Measurements from ENCODE around the gene SLC6A9. TPM values are rescaled to one million over a fixed set of nuclear protein-coding genes. Genes with fewer than 3 reads are reported as not detected.

The SLC6A9 gene
- total RNA-seq, 1 donor from 2014 or later, result 30.9 TPM

- Mint-ChIP-seq H3K27ac (no peak overlapping the region), H3K27me3 (ENCODE audit: low read depth) (peaks cover 6% of the 10 kb centered on the region), H3K4me3 (no peak overlapping the region), H3K9me3 (no peaks in the 10 kb centered on the region), H3K36me3 (no peaks in the 10 kb centered on the region), H3K4me1 (peaks cover 21% of the 10 kb centered on the region)
- no peak for TF ChIP-seq CTCF (IDR thresholded peaks at IDR 0.05; ENCODE audit: unreplicated experiment)
- DNase-seq (ENCODE audit: low spot score in 2 of 2, unreplicated experiment in 2 of 2), result no peak
Observed at GRCh38 chr1:44040846-44041245, 9.6 kb upstream of the SLC6A9 start.

GRCh38 chr1:44040418-44040817 is 9.2 kb upstream of the SLC6A9 start:
- Mint-ChIP-seq H3K4me1 (peaks cover 25% of the 10 kb centered on the region), H3K27ac (no peak overlapping the region), H3K27me3 (ENCODE audit: low read depth) (peaks cover 6% of the 10 kb centered on the region), H3K9me3 (no peaks in the 10 kb centered on the region), H3K36me3 (no peaks in the 10 kb centered on the region), H3K4me3 (no peak overlapping the region)
- TF ChIP-seq CTCF (IDR thresholded peaks at IDR 0.05; ENCODE audit: unreplicated experiment), result no peak
- no peak for DNase-seq (ENCODE audit: low spot score in 2 of 2, unreplicated experiment in 2 of 2)

- H3K27ac Mint-ChIP-seq, result no peak overlapping the region
- TF ChIP-seq CTCF (IDR thresholded peaks at IDR 0.05; ENCODE audit: unreplicated experiment), result no peak
- H3K4me3 Mint-ChIP-seq, result no peak overlapping the region
- DNase-seq (ENCODE audit: low spot score in 2 of 2, unreplicated experiment in 2 of 2), result no peak
- peaks cover 6% of the 10 kb centered on the region for H3K27me3 Mint-ChIP-seq (ENCODE audit: low read depth)
- no peaks in the 10 kb centered on the region for H3K9me3 Mint-ChIP-seq
- H3K4me1 Mint-ChIP-seq, result peaks cover 30% of the 10 kb centered on the region
- no peaks in the 10 kb centered on the region for H3K36me3 Mint-ChIP-seq
Observed at GRCh38 chr1:44038876-44039657, 7.8 kb upstream of the SLC6A9 start.

DNA sequence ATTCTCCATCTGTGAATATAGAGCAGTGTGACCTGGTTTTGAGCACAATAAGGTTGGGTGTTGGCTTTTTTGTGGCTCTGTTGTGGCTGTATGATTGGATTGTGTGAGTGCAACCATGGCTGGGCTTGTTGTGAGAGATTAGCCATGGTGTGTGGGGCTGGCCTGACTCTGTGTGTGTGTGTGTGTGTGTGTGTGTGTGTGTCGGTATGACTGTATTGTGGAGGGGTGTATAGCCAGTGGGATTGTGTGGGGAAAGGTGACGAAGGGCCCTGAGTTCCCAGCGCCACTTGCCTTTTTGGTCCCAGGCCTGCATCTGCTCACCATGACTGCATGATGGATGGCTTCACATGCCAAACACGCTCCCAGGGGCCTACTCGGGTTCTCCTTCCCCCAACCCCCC is 5.9 kb upstream of the SLC6A9 start:
- Mint-ChIP-seq H3K27ac (peak overlapping the region; percentile 82), H3K36me3 (no peaks in the 10 kb centered on the region), H3K4me1 (peaks cover 48% of the 10 kb centered on the region), H3K4me3 (no peak overlapping the region), H3K9me3 (no peaks in the 10 kb centered on the region), H3K27me3 (ENCODE audit: low read depth) (peaks cover 4% of the 10 kb centered on the region)
- no peak for DNase-seq (ENCODE audit: low spot score in 2 of 2, unreplicated experiment in 2 of 2)
- TF ChIP-seq CTCF (IDR thresholded peaks at IDR 0.05; ENCODE audit: unreplicated experiment), result no peak

DNA sequence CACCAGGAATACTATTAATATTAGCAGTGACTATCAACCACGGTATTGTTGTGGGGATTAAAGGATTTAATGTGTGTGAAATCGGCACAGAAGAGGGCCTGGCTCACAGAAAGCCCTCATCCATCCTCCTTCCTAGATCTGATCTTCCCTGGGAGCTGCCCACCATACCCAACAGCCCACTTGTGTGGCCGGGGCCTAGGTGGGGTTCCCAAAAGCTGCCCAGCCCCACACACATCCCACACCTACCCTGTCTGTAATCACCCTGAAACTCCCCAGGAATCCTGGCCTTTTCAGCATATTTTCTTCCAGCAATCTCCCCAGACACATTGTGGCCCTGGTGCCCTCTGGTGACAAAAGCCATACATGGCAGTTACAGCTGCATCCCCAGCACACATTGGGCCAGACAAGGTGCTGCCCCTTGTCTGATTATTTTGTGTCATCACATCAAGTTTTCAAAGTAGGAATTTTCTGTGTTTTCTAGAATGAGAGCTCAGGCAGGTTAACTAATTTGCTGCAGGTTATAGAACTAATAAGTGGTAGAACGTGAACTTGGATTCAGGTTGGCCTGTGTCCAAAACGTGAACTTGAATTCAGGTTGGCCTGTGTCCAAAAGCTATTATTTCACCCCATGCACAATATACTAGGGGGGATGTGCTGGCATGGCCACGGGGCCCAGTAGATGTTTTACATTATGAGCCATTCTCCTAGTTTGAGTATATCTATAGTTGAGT is 5.3 kb upstream of the SLC6A9 start:
- Mint-ChIP-seq H3K4me3 (no peak overlapping the region), H3K27me3 (ENCODE audit: low read depth) (peaks cover 4% of the 10 kb centered on the region), H3K27ac (peak overlapping the region; percentile 88), H3K36me3 (no peaks in the 10 kb centered on the region), H3K9me3 (no peaks in the 10 kb centered on the region), H3K4me1 (peaks cover 54% of the 10 kb centered on the region)
- TF ChIP-seq CTCF (IDR thresholded peaks at IDR 0.05; ENCODE audit: unreplicated experiment), result peak; percentile 55
- DNase-seq (ENCODE audit: low spot score in 2 of 2, unreplicated experiment in 2 of 2), result peak in 1 of 2 experiments; percentile 65
